Mesenteric fat pad (tissue), 1 donor: ENCODE data around the gene UGGT2. TPM values are rescaled to one million over a fixed set of nuclear protein-coding genes. Genes with fewer than 3 reads are reported as not detected.
"Not testable (repeated sequence)": the region's sequence is repeated elsewhere in the genome, so short reads cannot be mapped to it uniquely, and the experiment has no call there.

ENCODE experiments used
- DNase-seq: peaks from one replicate; pipeline ENCODE4 v3.0.0-alpha.2; 2020; ENCODE audit warnings: low spot score
- total RNA-seq: library from RNA; stranded (reverse); fragmentation: NEBNext Ultra II Directional; extraction: Animal tissue kit (Norgen Biotek cat#: 25700); gene quantifications from one replicate; pipeline ENCODE4 v1.2.1, GENCODE V29; 2021
- donor health status: DM: yes; HTN: yes; CAD: no.

UGGT2 gene
- total RNA-seq, 1 donor from 2014 or later, result 32.4 TPM

DNA sequence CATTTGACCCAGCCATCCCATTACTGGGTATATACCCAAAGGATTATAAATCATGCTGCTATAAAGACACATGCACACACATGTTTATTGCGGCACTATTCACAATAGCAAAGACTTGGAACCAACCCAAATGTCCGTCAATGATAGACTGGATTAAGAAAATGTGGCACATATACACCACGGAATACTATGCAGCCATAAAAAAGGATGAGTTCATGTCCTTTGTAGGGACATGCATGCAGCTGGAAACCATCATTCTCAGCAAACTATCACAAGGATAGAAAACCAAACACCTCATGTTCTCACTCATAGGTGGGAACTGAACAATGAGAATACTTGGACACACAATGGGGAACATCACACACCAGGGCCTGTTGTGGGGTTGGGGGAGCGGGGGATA lies 2.2 kb downstream of the UGGT2 start:
- DNase-seq, result not testable (repeated sequence)

DNA sequence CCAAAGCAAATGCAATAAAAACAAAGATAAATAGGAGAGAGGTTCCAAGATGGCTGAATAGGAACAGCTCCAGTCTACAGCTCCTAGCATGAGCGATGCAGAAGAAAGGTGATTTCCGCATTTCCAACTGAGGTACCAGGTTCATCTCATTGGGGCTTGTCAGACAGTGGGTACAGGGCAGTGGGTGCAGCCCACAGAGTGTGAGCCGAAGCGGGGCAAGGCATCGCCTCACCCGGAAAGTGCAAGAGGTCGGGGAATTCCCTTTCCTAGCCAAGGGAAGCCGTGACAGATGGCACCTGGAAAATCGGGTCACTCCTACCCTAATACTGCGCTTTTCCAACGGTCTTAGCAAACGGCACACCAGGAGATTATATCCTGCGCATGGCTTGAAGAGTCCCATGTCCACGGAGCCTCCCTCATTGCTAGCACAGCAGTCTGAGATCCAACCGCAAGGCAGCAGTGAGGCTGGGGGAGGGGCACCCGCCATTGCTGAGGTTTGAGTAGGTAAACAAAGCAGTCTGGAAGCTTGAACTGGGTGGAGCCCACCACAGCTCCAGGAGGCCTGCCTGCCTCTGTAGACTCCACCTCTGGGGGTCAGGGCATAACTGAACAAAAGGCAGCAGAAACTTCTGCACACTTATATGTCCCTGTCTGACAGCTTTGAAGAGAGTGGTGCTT lies 6.6 kb downstream of the UGGT2 start:
- DNase-seq, result not testable (repeated sequence)

DNA sequence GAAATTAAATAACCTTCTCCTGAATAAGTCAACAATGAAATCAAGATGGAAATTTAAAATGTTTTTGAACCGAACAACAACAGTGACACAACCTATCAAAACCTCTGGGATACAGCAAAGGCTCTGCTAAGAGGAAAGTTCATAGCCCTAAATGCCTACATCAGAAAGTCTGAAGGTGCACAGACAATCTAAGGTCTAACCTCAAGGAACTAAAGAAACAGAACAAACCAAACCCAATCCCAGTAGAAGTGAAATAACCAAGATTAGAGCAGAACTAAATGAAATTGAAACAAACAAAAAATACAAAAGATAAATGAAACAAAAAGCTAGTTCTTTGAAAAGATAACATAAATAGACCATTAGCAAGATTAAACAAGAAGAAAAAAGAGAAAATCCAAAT lies 9.0 kb downstream of the UGGT2 start:
- DNase-seq, result no peak

- no peak for DNase-seq
These were observed 11.7 kb downstream of the UGGT2 start for GRCh38 chr13:96041326-96042110.

DNA sequence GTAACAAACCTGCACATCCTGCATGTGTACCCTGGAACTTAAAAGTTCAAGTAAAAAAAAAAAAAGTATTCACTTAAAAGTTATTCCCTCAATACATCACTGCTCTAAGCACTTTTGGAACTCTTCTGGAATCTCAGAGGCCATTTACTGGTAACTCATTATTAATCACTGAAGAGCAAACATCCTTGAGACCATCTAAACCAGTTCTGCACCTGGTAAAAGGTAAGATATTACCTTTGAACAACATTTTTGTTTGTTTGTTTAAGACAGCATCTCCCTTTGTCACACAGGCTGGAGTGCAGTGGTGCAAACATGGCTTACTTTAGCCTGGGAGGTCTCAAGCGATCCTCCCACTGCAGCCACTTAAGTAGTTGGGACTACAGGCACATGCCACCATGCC lies 16.7 kb downstream of the UGGT2 start:
- DNase-seq, result no peak

- DNase-seq, result no peak
These were observed 18.5 kb downstream of the UGGT2 start for GRCh38 chr13:96034662-96035061.

GRCh38 chr13:96033220-96034015 lies 19.8 kb downstream of the UGGT2 start:
- no peak for DNase-seq

- DNase-seq, result no peak
These were observed 20.5 kb downstream of the UGGT2 start for GRCh38 chr13:96032717-96033116.

- DNase-seq, result no peak
These were observed 24.2 kb downstream of the UGGT2 start for GRCh38 chr13:96029002-96029401.

- no peak for DNase-seq
These were observed 25.7 kb downstream of the UGGT2 start for GRCh38 chr13:96027496-96027895.

GRCh38 chr13:96025283-96025682 lies 27.9 kb downstream of the UGGT2 start:
- no peak for DNase-seq

DNA sequence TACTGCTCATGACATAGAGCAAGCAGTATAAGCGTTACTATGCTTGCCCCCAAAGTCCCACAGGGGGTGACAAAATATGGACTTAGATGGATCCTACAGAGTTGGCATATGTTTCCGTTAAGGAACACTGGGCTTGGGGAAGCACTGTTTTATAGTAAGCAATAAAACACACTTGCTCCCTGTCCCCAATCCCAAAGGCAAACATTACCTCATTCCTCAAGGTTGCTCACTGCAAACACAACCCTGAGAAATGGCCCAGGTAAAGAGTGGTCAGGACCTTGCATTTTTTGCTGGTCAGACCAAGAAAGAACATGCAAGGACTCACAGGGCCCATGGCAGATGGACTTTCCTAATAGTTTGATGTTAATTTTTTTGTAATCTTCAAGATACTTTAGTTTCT lies 32.3 kb downstream of the UGGT2 start:
- no peak for DNase-seq

DNA sequence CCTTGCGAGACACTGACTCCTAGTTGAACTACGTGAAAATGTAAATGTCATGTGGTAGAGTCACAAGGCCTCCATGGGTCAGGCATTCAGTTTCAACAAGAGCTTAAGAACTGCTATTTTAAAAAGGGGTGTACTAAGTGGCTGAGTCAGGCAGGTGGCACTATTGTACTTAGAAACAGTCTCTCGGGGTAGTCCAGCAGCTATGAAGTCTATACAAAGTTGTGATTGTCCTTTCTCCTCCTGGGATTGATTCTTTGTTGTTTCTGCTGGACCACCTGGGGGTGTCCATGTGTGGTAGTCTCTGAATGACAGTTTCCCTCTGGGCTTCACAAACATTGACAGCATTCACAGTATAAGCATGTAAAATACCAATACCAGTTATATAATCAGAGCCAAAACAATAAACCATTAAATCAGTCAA lies 33.0 kb downstream of the UGGT2 start:
- DNase-seq, result no peak

- DNase-seq, result no peak
These were observed 35.1 kb downstream of the UGGT2 start for GRCh38 chr13:96018135-96018534.

DNA sequence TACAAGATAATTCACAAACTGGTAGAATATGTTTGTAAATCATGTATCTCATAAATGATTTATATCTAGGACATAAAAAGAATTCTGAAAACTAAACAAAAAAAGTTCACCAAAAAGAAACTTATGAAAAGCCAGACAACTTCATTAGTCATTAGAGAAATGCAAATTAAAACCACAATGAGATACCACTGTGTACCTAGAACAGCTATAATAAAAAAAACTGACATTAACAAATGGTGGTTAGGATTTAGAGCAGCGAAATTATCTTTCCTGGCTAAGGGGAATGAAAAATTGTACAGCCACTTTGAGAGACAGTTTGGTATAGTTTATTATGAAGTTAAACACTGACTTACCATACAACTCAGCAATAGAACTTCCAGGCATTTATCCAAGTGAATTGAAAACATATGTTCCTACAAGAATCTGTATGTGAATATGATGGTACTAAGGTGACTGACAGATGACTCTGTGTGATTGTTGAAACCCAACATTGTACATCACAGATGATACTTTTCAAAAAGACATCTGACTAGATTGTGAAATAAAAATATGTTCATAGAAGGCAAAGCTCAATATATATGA lies 41.8 kb downstream of the UGGT2 start:
- no peak for DNase-seq

DNA sequence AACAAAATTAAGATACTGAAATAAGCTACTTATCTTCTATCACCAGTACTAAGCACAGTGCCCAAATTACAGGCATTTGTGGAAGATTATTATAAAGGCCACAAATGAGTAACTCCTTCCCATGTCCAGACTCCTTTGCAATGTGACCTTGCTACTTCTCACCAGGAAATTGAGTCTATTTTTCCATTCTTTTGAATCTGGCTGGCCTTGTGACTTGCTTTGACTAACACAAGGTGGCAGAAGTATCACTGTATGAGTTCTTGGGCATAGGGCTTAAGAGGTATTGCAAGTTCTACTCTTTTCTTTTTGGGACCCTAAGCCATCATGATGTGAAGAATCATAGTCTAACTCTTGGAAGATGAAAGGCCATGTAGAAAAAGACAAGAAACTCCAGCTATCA lies 49.9 kb downstream of the UGGT2 start:
- DNase-seq, result no peak

DNA sequence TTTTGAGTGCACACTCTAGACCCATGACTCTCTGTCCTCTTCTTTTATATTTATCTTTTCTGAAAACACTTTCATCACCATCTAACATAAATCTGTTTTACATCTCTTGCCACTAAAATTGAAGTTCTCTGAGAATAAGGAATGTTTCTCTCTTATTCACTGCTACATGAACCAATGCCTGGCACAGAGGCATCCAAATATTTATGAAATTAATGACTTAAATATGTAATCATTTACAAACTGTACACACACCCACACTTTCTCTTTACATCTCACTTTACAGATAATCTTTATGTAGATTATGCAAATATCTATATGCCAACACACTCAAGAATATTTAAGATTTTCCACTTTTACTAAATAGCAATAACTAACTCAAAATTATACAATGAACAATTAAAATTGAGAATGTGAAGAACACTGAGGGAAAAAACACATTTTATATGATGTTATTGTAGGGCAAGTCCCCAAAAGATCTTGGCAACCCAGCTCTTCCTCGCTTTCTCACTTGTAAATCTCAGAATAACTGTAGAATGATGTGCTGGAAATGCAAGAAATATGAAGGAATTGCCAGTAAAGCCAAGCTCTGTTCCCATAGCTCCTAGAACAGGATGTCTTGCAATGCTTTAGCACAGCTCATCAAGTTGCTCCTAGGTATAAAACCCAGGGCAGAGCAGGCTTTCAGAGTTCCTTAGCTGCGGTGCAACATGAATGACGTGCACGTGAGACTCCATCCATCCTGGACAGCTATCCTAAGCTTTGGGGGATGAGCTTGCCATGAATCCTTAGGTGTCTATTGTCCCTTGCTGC lies 50.7 kb downstream of the UGGT2 start:
- DNase-seq, result no peak

GRCh38 chr13:96000069-96000468 lies 53.1 kb downstream of the UGGT2 start:
- DNase-seq, result no peak

GRCh38 chr13:95987841-95988240 lies 65.4 kb downstream of the UGGT2 start:
- no peak for DNase-seq

DNA sequence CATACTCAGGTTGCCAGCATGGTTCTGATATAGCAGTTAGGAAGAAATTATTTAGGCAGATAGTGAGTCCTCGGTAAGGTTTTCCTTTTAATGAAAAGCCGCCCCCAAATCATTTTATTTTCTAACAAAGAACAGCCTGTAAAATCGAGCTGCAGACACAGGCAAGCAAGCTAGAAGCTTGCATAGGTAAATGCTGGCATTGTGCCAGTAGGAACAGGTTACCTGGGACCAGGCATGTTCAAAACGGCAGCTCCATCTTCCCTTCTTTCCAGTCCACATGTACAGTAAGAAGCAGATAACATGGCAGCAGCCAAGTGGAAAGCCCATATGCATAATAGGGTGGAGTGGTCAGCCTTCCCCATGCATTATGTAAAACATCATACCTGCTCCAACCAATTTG lies 71.1 kb downstream of the UGGT2 start:
- no peak for DNase-seq

- DNase-seq, result not testable (repeated sequence)
These were observed 80.5 kb downstream of the UGGT2 start for GRCh38 chr13:95972651-95973050.
